AG09319 (cell line): Measurements from ENCODE around the gene VAMP1.
"Not testable (repeated sequence)": the region's sequence is repeated elsewhere in the genome, so short reads cannot be mapped to it uniquely, and the experiment has no call there.

Experiments used
- DNase-seq: peaks from one replicate; pipeline ENCODE4 v3.0.0-alpha.2; 2010; ENCODE audit warnings: low read depth; ENCODE audit errors: extremely low read depth
- CTCF ChIP-seq: IDR thresholded peaks from 2 replicates; pipeline ENCODE4 v1.5.1; 2011; ENCODE audit warnings: low read depth, mild to moderate bottlenecking, inconsistent platforms, low read length, moderate library complexity

VAMP1 gene

DNA sequence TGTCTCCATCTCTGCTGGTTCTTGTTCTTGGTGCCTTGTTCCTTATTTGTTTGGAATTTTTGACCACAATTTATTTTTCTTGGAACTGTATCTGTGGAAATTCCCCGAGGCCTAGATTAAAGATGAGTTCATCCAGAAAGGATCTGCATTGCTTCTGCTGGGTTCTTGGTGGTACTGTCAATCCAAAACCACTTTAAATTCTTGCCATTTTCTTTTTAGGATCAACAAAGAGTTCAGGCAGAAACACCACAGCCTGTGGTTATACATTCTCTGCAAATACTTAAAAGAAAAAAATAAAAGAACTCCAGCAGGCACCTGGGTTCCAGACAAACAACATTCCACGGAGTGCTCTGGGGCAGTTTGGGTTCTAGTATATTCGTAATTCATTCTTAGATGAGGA lies 6.0 kb upstream of the VAMP1 start:
- peak; percentile 67 for DNase-seq

GRCh38 chr12:6475233-6475975 lies 4.9 kb upstream of the VAMP1 start:
- DNase-seq: not testable (repeated sequence)

More for the DNA sequence above, 6.0 kb upstream of the VAMP1 start:
- TF ChIP-seq CTCF: no peak

DNA sequence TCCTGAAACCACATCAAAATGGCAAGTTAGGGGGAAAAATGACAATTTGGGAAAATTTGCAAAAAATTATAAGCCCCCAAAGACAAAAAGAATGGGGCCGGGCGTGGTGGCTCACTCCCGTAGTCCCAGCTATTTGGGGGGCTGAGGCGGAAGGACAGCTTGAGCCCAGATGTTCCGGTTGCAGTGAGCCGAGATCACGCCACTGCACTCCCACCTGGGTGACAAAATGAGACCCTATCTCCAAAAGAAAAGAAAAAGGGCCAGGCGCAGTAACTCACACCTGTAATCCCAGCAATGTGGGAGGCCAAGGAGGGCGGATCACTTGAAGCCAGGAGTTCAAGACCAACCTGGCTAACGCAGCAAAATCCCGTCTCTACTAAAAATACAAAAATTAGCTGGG lies 2.0 kb upstream of the VAMP1 start:
- no peak for DNase-seq
- no peak for TF ChIP-seq CTCF

DNA sequence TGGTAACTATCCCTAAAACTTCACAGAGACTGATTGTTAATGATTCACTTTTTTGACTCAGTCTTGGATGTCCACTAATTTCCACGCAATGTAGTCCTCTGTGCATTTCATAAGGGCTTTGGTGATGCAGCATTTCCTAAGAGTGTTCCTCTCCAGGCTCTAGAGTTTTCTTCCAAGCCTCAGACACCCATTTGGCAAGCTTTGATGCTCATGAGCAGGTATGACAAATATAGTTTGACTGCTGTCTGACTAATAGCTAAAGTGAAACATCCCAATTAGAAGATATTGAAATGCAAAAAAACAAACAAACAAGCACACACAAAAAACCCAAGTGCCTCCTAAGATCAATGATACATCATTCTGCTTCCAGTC lies 1.5 kb upstream of the VAMP1 start:
- DNase-seq: no peak
- no peak for TF ChIP-seq CTCF

GRCh38 chr12:6469609-6470374 lies 685 bp downstream of the VAMP1 start:
- no peak for DNase-seq
- no peak for TF ChIP-seq CTCF

DNA sequence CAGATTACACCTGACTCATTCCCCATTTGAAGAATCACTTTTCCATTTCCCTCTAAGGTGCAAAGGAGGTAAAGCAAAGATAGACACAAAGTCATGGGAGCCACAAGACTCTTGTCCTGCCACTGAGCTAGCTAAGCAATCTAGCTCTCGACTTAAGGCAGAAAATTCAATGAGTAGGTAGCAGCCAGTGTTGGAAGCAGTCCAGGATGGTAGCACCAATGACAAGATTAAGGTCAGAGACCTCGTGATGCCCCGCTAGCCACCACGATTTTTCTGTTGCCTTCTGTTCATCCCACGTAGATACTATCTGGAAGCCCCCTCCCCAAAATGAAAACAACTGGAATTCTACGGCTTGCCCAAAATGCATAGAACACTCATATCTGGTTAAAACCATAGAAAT lies 1.4 kb downstream of the VAMP1 start:
- no peak for DNase-seq
- TF ChIP-seq CTCF: no peak

- DNase-seq: no peak
- no peak for TF ChIP-seq CTCF
Observed at GRCh38 chr12:6468283-6468575, 2.2 kb downstream of the VAMP1 start.

GRCh38 chr12:6467571-6468282 lies 2.8 kb downstream of the VAMP1 start:
- DNase-seq: not testable (repeated sequence)

GRCh38 chr12:6466751-6467150 lies 3.7 kb downstream of the VAMP1 start:
- not testable (repeated sequence) for DNase-seq
